OCI-LY1 (cell line): ENCODE measurements around the gene SEPTIN8.

Source experiments
- H2AFZ ChIP-seq: fragments of 200-600 bp; sonication (generic), shearing (Covaris generic); 2 replicates; pipeline ENCODE4 v1.6.0; 2014; ENCODE audit warnings: antibody characterized with exemption, mild to moderate bottlenecking, low read length
- H3F3A ChIP-seq: fragments of 200-600 bp; sonication (generic), shearing (Covaris generic); 2 replicates; pipeline ENCODE4 v1.6.0; 2014; ENCODE audit warnings: mild to moderate bottlenecking, antibody characterized with exemption, low read length, moderate library complexity; ENCODE audit not compliant: insufficient read depth
- H3K27ac ChIP-seq: fragments of 200-600 bp; sonication (generic); 2 replicates; pipeline ENCODE4 v1.5.1; 2014; ENCODE audit warnings: low read length, mixed run types, mild to moderate bottlenecking, low read depth; ENCODE audit not compliant: poor library complexity, severe bottlenecking
- H3K27me3 ChIP-seq: fragments of 200-600 bp; sonication (generic); 2 replicates; pipeline ENCODE4 v1.6.0; 2014; ENCODE audit warnings: antibody characterized with exemption, mild to moderate bottlenecking, low read length, moderate library complexity; ENCODE audit not compliant: insufficient read depth
- H3K36me3 ChIP-seq: fragments of 200-600 bp; sonication (generic); 2 replicates; pipeline ENCODE4 v1.6.1; 2014; ENCODE audit warnings: mild to moderate bottlenecking, antibody characterized with exemption, low read length, moderate library complexity, mixed read lengths; ENCODE audit not compliant: insufficient read depth
- H3K4me1 ChIP-seq: fragments of 200-600 bp; sonication (generic); 2 replicates; pipeline ENCODE4 v1.5.1; 2014; ENCODE audit warnings: mild to moderate bottlenecking, low read length, moderate library complexity; ENCODE audit not compliant: insufficient read depth, severe bottlenecking
- H3K4me2 ChIP-seq: fragments of 200-600 bp; sonication (generic), shearing (Covaris generic); 2 replicates; pipeline ENCODE4 v1.6.1; 2014; ENCODE audit warnings: low read length
- H3K4me3 ChIP-seq: fragments of 200-600 bp; sonication (generic); 2 replicates; pipeline ENCODE4 v1.5.1; 2014; ENCODE audit warnings: low read length, low read depth, mild to moderate bottlenecking, mixed read lengths; ENCODE audit not compliant: poor library complexity, severe bottlenecking
- H3K79me2 ChIP-seq: fragments of 200-600 bp; shearing (Covaris generic); 2 replicates; pipeline ENCODE4 v1.6.1; 2016; ENCODE audit warnings: mixed run types, low read length, mixed read lengths; ENCODE audit not compliant: insufficient read depth
- H3K9ac ChIP-seq: fragments of 200-600 bp; sonication (generic), shearing (Covaris generic); 2 replicates; pipeline ENCODE4 v1.6.1; 2014; ENCODE audit warnings: mild to moderate bottlenecking, low read length, mixed read lengths
- H3K9me2 ChIP-seq: fragments of 200-600 bp; sonication (generic), shearing (Covaris generic); 2 replicates; pipeline ENCODE4 v1.6.1; 2014; ENCODE audit warnings: low read depth, mild to moderate bottlenecking, low read length, mixed read lengths
- H3K9me3 ChIP-seq: fragments of 200-600 bp; shearing (Covaris generic); 2 replicates; pipeline ENCODE4 v1.6.1; 2014; ENCODE audit warnings: low read length, mixed read lengths
- H4K20me1 ChIP-seq: fragments of 200-600 bp; sonication (generic), shearing (Covaris generic); 2 replicates; pipeline ENCODE4 v1.6.0; 2016; ENCODE audit warnings: mild to moderate bottlenecking, low read length; ENCODE audit not compliant: insufficient read depth
- EZH2 ChIP-seq: fragments of 200-600 bp; sonication (generic), shearing (Covaris generic); IDR thresholded peaks from 2 replicates; pipeline ENCODE4 v1.8.0; 2017; ENCODE audit warnings: borderline replicate concordance, mixed run types, mild to moderate bottlenecking, antibody characterized with exemption, low read length, moderate library complexity, mixed read lengths
- TF ChIP-seq, protein P1 (sequence below): fragments of 200-600 bp; sonication (generic), shearing (Covaris generic); IDR thresholded peaks from 2 replicates; pipeline ENCODE4 v1.5.1; 2017; ENCODE audit warnings: mild to moderate bottlenecking, antibody characterized with exemption, low read length, moderate library complexity, mixed read lengths

The SEPTIN8 gene

DNA sequence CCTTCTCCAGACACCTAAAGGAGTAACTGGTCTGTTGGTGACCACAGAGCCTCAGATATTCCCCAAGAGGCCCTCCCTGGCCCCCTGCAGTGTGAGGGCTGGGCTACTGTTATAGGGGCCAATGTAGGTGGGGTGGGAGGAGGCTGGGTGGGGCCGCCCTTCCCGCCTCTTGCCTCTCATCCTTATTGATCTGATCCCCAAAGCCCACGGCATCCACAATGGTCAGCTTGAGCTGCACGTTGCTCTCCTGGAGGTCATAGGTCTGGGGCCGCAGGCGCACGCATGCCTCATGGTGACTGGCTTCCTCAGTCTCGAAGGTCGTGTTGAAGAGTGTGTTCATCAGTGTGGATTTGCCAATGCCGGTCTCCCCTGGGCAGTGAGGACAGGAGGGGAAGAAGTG, 13.0 kb downstream of the SEPTIN8 start:
- Histone ChIP-seq H3K27ac (no peak overlapping the region), H4K20me1 (no peaks in the 10 kb centered on the region), H3K4me1 (no peaks in the 10 kb centered on the region), H3K9me2 (no peaks in the 10 kb centered on the region), H3K4me3 (no peak overlapping the region), H2AFZ (no peak overlapping the region), H3K9me3 (no peaks in the 10 kb centered on the region), H3K9ac (no peak overlapping the region), H3F3A (no peaks in the 10 kb centered on the region), H3K36me3 (no peaks in the 10 kb centered on the region), H3K27me3 (0 out of 2 replicates have a peak, but pooled peaks cover 8% of the 10 kb centered on the region), H3K4me2 (no peak overlapping the region), H3K79me2 (no peaks in the 10 kb centered on the region)
- TF ChIP-seq, protein P1, sequence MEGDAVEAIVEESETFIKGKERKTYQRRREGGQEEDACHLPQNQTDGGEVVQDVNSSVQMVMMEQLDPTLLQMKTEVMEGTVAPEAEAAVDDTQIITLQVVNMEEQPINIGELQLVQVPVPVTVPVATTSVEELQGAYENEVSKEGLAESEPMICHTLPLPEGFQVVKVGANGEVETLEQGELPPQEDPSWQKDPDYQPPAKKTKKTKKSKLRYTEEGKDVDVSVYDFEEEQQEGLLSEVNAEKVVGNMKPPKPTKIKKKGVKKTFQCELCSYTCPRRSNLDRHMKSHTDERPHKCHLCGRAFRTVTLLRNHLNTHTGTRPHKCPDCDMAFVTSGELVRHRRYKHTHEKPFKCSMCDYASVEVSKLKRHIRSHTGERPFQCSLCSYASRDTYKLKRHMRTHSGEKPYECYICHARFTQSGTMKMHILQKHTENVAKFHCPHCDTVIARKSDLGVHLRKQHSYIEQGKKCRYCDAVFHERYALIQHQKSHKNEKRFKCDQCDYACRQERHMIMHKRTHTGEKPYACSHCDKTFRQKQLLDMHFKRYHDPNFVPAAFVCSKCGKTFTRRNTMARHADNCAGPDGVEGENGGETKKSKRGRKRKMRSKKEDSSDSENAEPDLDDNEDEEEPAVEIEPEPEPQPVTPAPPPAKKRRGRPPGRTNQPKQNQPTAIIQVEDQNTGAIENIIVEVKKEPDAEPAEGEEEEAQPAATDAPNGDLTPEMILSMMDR = no peak
- TF ChIP-seq EZH2 = no peak

DNA sequence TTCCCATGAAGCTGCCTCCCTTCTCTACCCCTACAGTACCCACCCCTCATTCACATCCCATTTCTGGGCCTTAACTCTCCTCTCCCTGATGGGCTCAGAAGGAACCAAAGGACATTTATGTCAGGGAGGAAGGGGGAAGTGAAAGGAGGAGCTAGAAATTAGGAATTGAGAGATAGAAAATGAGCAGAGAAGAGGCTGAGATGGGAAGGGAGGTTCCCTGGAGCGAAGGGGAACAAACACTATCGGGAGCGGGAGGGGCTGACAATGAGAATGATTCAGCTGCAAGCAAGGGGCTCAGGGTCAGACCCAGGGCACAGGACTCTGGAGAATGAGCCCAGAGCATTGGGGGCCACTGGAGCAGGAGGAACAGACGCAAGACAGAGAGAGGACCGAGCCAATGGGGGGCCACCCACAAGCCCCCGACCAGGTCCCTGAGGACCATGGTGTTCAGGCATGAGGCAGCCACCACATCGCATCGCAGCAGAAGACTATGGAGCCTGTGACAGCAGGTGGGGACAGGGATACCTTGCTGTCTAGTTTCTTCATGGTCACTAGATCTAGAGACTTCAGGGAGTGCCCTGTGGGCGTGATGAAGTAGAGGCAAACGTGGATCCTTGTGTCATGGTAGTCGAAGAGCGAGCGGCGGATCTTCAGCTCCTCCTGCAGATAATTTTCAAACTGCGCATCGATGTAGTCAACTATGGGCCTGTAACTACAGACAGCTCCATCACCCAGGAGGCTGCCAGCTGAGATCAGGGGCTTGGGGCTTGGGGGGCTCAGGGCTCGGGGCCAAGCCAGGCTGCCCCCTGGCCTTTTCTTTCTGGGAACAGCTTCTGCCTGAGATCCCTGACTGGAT, 13.6 kb downstream of the SEPTIN8 start:
- Histone ChIP-seq H3K36me3 (no peaks in the 10 kb centered on the region), H3K27ac (no peak overlapping the region), H4K20me1 (no peaks in the 10 kb centered on the region), H3K9me2 (no peaks in the 10 kb centered on the region), H3K9ac (no peak overlapping the region), H3K4me3 (no peak overlapping the region), H3K9me3 (no peaks in the 10 kb centered on the region), H3K4me1 (no peaks in the 10 kb centered on the region), H3K4me2 (no peak overlapping the region), H3K27me3 (0 out of 2 replicates have a peak, but pooled peaks cover 2% of the 10 kb centered on the region), H3F3A (no peaks in the 10 kb centered on the region), H3K79me2 (no peaks in the 10 kb centered on the region), H2AFZ (no peak overlapping the region)
- no peak for TF ChIP-seq EZH2
- TF ChIP-seq, protein P1 = no peak

DNA sequence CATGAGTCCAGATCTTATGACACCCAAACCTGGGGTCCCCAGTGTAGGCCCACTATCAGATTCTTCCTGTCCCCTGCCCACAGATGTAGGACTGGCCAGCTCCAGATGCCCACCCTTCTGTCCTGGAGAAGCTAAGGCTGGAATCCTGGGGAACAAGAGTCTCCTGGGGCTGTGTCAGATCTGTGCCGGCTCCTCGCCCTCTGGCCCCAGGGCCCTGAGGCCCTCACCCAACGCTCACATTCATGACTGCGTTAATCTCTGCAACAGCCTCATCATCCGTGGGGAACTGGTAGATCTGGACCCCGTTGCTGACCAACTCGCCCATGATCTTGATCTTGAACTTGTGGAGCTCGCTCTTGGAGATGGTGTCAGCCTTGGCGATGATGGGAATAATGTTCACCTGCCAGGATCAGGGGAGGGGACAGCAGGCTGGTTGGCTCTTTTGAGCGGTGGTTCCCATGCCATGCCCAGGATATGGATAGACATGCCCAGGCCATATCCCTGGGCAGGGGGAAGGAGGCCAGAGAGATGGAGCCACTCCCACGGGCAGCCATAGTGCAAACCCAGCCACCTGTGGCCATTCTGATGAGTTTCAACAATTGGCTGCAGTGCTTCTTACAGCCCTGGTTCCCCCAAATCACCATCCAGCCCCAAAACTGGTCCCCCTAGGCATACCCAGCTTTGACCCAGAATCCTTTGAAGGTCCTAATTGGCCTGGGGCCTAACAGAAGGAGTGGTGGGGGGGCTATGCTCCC, 14.6 kb downstream of the SEPTIN8 start:
- H3K9me2 ChIP-seq = no peaks in the 10 kb centered on the region
- TF ChIP-seq, protein P1 = no peak
- TF ChIP-seq EZH2 = no peak
- H4K20me1 ChIP-seq = no peaks in the 10 kb centered on the region
- no peak overlapping the region for H3K4me3 ChIP-seq
- no peak overlapping the region for H2AFZ ChIP-seq
- H3K27me3 ChIP-seq = no peaks in the 10 kb centered on the region
- H3K4me1 ChIP-seq = no peaks in the 10 kb centered on the region
- no peaks in the 10 kb centered on the region for H3K36me3 ChIP-seq
- no peaks in the 10 kb centered on the region for H3K79me2 ChIP-seq
- H3K27ac ChIP-seq = no peak overlapping the region
- no peak overlapping the region for H3K4me2 ChIP-seq
- no peaks in the 10 kb centered on the region for H3F3A ChIP-seq
- no peaks in the 10 kb centered on the region for H3K9me3 ChIP-seq
- no peak overlapping the region for H3K9ac ChIP-seq
